ENCODE data around the gene AHCYL1.
A peak's percentile ranks its signal among the peaks of the same experiment; 100 is the strongest.

DNA sequence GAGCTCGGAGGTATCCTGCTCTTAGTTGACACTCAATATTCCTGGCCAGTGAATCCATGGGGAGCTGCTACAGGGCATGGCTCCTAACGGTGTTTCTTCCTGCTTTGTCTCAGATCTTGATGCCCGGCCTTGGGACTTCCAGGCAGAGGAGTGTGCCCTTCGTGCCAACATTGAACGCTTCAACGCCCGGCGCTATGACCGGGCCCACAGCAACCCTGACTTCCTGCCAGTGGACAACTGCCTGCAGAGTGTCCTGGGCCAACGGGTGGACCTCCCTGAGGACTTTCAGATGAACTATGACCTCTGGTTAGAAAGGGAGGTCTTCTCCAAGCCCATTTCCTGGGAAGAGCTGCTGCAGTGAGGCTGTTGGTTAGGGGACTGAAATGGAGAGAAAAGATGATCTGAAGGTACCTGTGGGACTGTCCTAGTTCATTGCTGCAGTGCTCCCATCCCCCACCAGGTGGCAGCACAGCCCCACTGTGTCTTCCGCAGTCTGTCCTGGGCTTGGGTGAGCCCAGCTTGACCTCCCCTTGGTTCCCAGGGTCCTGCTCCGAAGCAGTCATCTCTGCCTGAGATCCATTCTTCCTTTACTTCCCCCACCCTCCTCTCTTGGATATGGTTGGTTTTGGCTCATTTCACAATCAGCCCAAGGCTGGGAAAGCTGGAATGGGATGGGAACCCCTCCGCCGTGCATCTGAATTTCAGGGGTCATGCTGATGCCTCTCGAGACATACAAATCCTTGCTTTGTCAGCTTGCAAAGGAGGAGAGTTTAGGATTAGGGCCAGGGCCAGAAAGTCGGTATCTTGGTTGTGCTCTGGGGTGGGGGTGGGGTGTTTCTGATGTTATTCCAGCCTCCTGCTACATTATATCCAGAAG lies 69.2 kb downstream of the AHCYL1 start:
- TF ChIP-seq, protein P1, sequence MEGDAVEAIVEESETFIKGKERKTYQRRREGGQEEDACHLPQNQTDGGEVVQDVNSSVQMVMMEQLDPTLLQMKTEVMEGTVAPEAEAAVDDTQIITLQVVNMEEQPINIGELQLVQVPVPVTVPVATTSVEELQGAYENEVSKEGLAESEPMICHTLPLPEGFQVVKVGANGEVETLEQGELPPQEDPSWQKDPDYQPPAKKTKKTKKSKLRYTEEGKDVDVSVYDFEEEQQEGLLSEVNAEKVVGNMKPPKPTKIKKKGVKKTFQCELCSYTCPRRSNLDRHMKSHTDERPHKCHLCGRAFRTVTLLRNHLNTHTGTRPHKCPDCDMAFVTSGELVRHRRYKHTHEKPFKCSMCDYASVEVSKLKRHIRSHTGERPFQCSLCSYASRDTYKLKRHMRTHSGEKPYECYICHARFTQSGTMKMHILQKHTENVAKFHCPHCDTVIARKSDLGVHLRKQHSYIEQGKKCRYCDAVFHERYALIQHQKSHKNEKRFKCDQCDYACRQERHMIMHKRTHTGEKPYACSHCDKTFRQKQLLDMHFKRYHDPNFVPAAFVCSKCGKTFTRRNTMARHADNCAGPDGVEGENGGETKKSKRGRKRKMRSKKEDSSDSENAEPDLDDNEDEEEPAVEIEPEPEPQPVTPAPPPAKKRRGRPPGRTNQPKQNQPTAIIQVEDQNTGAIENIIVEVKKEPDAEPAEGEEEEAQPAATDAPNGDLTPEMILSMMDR (IDR thresholded peaks at IDR 0.05) = peak; percentile 54 to 96 (median 88)
- TF ChIP-seq POLR2A (IDR thresholded peaks at IDR 0.05) = no peak
